SJSA1 (cell line): ENCODE results near the gene GRIK4. TPM values are rescaled to one million over a fixed set of nuclear protein-coding genes. Genes with fewer than 3 reads are reported as not detected.

Experiments
- DNase-seq, 2 experiments: peaks; one replicate each; pipeline ENCODE4 v3.0.0-alpha.2; 2015 to 2020; ENCODE audit warnings: low spot score in 2 of 2, low read depth in 1 of 2
- H3K27ac ChIP-seq: fragments of 250-450 bp; sonication (Bioruptor Pico); 2 replicates; pipeline ENCODE4 v1.5.1; 2020; ENCODE audit warnings: mild to moderate bottlenecking, moderate library complexity
- H3K27me3 ChIP-seq: fragments of 250-450 bp; sonication (Bioruptor Pico); replicated peaks from 2 replicates; pipeline ENCODE4 v1.5.1; 2020; ENCODE audit warnings: mild to moderate bottlenecking, moderate library complexity
- H3K36me3 ChIP-seq: fragments of 250-450 bp; sonication (Bioruptor Pico); 2 replicates; pipeline ENCODE4 v1.5.1; 2020; ENCODE audit warnings: mild to moderate bottlenecking
- H3K4me1 ChIP-seq: fragments of 250-450 bp; sonication (Bioruptor Pico); replicated peaks from 2 replicates; pipeline ENCODE4 v1.6.1; 2021; ENCODE audit warnings: mild to moderate bottlenecking
- H3K4me3 ChIP-seq: fragments of 250-450 bp; sonication (Bioruptor Pico); 2 replicates; pipeline ENCODE4 v1.5.1; 2020; ENCODE audit warnings: mild to moderate bottlenecking
- H3K9me3 ChIP-seq: fragments of 250-450 bp; sonication (Bioruptor Pico); replicated peaks from 2 replicates; pipeline ENCODE4 v1.5.1; 2020; ENCODE audit warnings: mild to moderate bottlenecking
- total RNA-seq: library from RNA; depleted of rRNA; stranded (reverse); fragments of >200 nt; shearing (Covaris generic); gene quantifications from 2 replicates; pipeline ENCODE4 v1.2.3, GENCODE V29; 2014

The GRIK4 gene
- total RNA-seq, 1 experiment from 2014 or later: not detected

- Histone ChIP-seq H3K27ac (no peak overlapping the region), H3K4me3 (no peak overlapping the region), H3K27me3 (no peaks in the 10 kb centered on the region), H3K9me3 (no peaks in the 10 kb centered on the region), H3K36me3 (no peaks in the 10 kb centered on the region), H3K4me1 (peaks cover 15% of the 10 kb centered on the region)
- DNase-seq: no peak
Observed at GRCh38 chr11:120706257-120706656, 194.7 kb downstream of the GRIK4 start.

- Histone ChIP-seq H3K4me3 (no peak overlapping the region), H3K27me3 (no peaks in the 10 kb centered on the region), H3K4me1 (peaks cover 15% of the 10 kb centered on the region), H3K36me3 (no peaks in the 10 kb centered on the region), H3K9me3 (no peaks in the 10 kb centered on the region), H3K27ac (no peak overlapping the region)
- no peak for DNase-seq
Observed at GRCh38 chr11:120707098-120707497, 195.6 kb downstream of the GRIK4 start.

DNA sequence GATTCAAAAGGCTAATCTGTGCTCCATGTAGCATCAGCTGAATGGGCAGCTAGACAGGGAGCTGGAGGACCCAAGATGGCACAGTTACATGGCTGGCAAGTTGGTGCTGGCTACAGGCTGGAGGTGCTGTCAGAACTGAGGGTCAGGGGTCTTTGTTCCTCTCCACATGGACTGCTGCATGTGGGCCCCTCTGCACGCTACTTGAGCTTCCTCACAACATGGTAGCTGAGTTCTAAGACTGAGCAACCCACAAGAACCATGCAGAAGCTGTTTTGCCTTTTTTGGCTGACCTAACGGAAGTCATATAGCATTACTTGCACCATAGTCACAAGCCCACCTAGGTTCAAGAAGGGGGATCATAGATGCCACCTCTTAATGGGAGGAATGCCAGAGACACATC lies 196.1 kb downstream of the GRIK4 start:
- Histone ChIP-seq H3K36me3 (no peaks in the 10 kb centered on the region), H3K9me3 (no peaks in the 10 kb centered on the region), H3K27me3 (no peaks in the 10 kb centered on the region), H3K27ac (no peak overlapping the region), H3K4me3 (no peak overlapping the region), H3K4me1 (peaks cover 15% of the 10 kb centered on the region)
- no peak for DNase-seq

GRCh38 chr11:120708511-120709183 lies 197.1 kb downstream of the GRIK4 start:
- H3K27ac ChIP-seq: no peak overlapping the region
- H3K9me3 ChIP-seq: no peaks in the 10 kb centered on the region
- H3K27me3 ChIP-seq: no peaks in the 10 kb centered on the region
- no peak for DNase-seq
- no peaks in the 10 kb centered on the region for H3K36me3 ChIP-seq
- H3K4me3 ChIP-seq: no peak overlapping the region
- H3K4me1 ChIP-seq: peaks cover 15% of the 10 kb centered on the region

DNA sequence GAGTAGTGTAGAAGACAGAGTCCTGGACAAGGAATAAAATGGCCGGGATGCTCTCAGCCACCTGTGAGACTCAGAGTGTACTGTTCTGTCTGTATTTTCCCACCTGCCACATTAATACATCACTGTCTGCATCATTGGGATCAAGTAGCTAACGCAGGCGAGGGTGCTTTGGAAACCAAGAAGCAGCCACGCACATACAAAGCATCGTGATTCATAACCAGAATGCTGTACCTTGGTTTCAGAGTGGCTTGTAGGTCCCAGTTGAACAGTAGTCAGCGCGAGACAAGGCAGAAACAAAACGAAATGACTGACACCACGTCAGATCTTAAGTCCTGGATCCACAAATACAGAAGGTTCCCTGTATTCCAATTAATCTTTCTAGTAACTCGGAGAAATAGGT lies 198.3 kb downstream of the GRIK4 start:
- no peaks in the 10 kb centered on the region for H3K36me3 ChIP-seq
- no peak overlapping the region for H3K27ac ChIP-seq
- no peaks in the 10 kb centered on the region for H3K9me3 ChIP-seq
- peaks cover 15% of the 10 kb centered on the region for H3K4me1 ChIP-seq
- H3K4me3 ChIP-seq: no peak overlapping the region
- no peak for DNase-seq
- no peaks in the 10 kb centered on the region for H3K27me3 ChIP-seq

DNA sequence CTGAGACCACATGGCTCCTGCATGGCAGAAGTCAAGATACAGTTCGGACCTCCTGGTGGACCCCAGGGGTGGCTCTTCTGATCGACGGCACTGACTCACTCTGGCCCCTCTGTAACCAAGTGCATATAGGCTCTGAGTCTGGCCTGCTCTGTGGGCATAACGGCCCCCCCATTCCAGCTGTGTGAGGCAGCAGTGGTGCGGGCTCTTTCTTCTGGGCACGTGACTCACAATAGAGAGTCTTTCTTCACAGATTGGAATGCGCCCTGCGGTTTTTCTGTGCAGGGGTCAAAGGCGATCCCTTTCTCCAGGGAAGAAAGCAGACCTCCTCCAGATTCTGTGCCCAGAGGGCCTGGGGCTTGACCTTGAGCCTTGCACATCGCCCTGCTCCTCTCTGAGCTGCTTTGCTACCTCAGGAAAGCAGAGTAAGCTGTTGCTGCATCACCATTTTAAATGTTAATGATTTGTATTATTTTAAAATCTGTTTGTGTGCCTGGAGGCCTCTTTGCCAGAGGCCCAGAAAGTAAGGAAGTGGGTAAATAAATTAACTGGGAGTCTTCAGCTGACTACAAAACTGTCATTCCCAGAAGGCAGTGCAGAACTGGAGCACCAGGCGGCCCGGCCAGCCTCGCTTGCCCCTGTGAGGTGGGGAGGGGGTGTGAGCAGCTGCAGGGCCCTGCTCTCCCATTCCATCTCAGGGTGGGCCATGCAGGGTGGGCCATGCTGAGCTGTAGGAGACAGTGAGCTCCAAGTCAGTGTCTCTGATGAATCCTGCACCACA lies 199.0 kb downstream of the GRIK4 start:
- Histone ChIP-seq H3K4me1 (peaks cover 15% of the 10 kb centered on the region), H3K9me3 (no peaks in the 10 kb centered on the region), H3K36me3 (no peaks in the 10 kb centered on the region), H3K4me3 (no peak overlapping the region), H3K27me3 (no peaks in the 10 kb centered on the region), H3K27ac (peak overlapping the region; percentile 26; the same call in 1 of the 2 replicates)
- peak; percentile 73 for DNase-seq

DNA sequence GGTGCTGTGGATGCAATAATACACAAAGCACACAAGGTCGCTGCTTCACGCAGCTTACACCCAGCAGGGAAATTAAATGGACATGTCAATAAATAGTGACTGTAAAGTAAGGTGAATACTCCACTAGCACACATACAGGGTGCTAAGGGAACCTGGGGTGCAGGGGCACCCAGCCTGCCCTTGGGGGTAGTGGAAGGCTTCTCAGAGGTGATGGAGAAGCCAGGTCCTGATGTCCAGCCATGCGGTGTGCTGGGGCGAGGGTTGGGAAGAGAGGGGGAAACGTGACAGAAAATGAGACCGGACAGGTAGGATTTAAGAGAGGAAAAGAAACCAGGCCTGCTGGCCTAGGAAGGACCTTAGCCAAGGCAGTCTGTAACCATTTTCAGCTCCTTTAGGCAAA lies 200.5 kb downstream of the GRIK4 start:
- no peak for DNase-seq
- H3K4me1 ChIP-seq: peaks cover 15% of the 10 kb centered on the region

GRCh38 chr11:120712881-120713280 lies 201.3 kb downstream of the GRIK4 start:
- H3K4me3 ChIP-seq: no peak overlapping the region

More for the DNA sequence above, 200.5 kb downstream of the GRIK4 start:
- H3K4me3 ChIP-seq: no peak overlapping the region
- no peaks in the 10 kb centered on the region for H3K27me3 ChIP-seq
- no peaks in the 10 kb centered on the region for H3K9me3 ChIP-seq
- no peak overlapping the region for H3K27ac ChIP-seq
- H3K36me3 ChIP-seq: no peaks in the 10 kb centered on the region

DNA sequence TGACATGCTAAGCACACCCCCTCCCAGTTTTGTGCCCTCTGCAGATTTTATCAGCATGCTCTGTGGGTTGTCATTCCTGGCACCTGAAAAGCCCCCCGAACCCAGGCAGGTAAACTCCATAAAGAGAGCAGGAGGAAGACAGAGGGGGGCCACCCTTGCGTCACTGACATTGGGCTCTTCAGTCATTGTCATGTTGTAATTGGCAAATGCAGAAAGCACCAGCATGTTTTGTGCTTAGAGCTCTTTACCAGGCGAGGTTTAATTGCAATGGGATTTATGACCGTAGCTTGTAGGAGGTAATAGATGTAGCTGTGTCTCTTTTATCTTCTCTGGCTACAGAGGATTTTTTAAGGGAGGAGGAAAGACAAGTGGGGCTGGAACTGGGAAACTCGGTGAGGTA lies 201.7 kb downstream of the GRIK4 start:
- Histone ChIP-seq H3K36me3 (no peaks in the 10 kb centered on the region), H3K9me3 (no peaks in the 10 kb centered on the region), H3K27me3 (no peaks in the 10 kb centered on the region), H3K27ac (no peak overlapping the region), H3K4me3 (no peak overlapping the region), H3K4me1 (peaks cover 15% of the 10 kb centered on the region)
- no peak for DNase-seq

More at GRCh38 chr11:120712881-120713280, 201.3 kb downstream of the GRIK4 start:
- Histone ChIP-seq H3K9me3 (no peaks in the 10 kb centered on the region), H3K4me1 (peaks cover 15% of the 10 kb centered on the region), H3K36me3 (no peaks in the 10 kb centered on the region), H3K27me3 (no peaks in the 10 kb centered on the region), H3K27ac (no peak overlapping the region)
- no peak for DNase-seq

- H3K9me3 ChIP-seq: no peaks in the 10 kb centered on the region
- no peak overlapping the region for H3K4me3 ChIP-seq
- peaks cover 15% of the 10 kb centered on the region for H3K4me1 ChIP-seq
- no peaks in the 10 kb centered on the region for H3K36me3 ChIP-seq
- DNase-seq: no peak
- no peak overlapping the region for H3K27ac ChIP-seq
- no peaks in the 10 kb centered on the region for H3K27me3 ChIP-seq
Observed at GRCh38 chr11:120714438-120714837, 202.9 kb downstream of the GRIK4 start.

DNA sequence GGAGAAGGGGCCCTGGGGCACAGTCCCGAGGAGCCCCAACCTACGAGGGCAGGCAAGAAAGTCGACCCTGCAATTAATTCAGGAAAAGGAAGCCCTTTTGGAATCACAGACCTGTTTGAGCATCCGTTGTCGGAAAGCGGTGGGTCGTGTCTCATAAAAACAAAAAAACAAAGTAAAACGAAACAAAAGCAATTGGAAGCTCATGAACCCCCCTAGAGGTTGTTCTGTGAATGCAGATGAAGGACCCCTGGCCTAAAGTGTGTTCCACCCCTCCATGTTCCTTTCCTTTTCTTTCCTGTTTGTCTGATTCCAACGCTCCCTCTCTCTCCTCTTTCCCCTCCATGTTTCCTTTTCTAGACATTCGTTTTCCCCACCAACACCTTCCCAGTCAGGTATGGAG lies 203.7 kb downstream of the GRIK4 start:
- Histone ChIP-seq H3K27me3 (no peaks in the 10 kb centered on the region), H3K27ac (no peak overlapping the region), H3K4me3 (peak overlapping the region; percentile 25), H3K36me3 (no peaks in the 10 kb centered on the region), H3K9me3 (no peaks in the 10 kb centered on the region), H3K4me1 (peaks cover 10% of the 10 kb centered on the region)
- peak in 1 of 2 experiments; percentile 6 for DNase-seq

- no peaks in the 10 kb centered on the region for H3K36me3 ChIP-seq
- no peak for DNase-seq
Observed at GRCh38 chr11:120717042-120717441, 205.5 kb downstream of the GRIK4 start.

GRCh38 chr11:120717623-120718022 lies 206.1 kb downstream of the GRIK4 start:
- no peak for DNase-seq
- H3K4me1 ChIP-seq: no peaks in the 10 kb centered on the region
- no peaks in the 10 kb centered on the region for H3K36me3 ChIP-seq
- H3K27ac ChIP-seq: no peak overlapping the region
- H3K9me3 ChIP-seq: no peaks in the 10 kb centered on the region
- no peak overlapping the region for H3K4me3 ChIP-seq
- H3K27me3 ChIP-seq: no peaks in the 10 kb centered on the region

More at GRCh38 chr11:120717042-120717441, 205.5 kb downstream of the GRIK4 start:
- H3K27me3 ChIP-seq: no peaks in the 10 kb centered on the region
- H3K4me3 ChIP-seq: no peak overlapping the region
- H3K27ac ChIP-seq: no peak overlapping the region
- H3K4me1 ChIP-seq: no peaks in the 10 kb centered on the region
- no peaks in the 10 kb centered on the region for H3K9me3 ChIP-seq

DNA sequence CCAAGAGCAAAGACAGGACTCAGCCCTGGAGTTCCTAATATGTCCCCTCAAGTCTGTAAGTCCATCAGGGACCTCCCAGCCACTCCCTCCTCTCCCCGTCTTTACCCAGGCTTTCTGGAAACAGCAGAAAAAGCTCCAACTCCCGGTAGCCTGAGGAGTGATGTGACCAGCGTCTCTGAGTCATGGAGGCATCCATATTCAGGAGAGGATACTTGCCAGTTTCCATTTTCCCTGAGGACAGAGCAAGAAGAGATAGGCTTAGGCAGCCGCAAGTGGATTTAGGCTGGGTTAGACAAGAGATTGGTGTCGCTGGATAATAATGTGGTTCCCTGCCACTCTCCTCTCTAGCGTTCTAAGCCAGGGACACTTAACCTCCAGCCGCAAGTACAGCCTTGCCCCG lies 206.6 kb downstream of the GRIK4 start:
- Histone ChIP-seq H3K4me3 (no peak overlapping the region), H3K27ac (no peak overlapping the region), H3K9me3 (no peaks in the 10 kb centered on the region), H3K4me1 (no peaks in the 10 kb centered on the region), H3K36me3 (no peaks in the 10 kb centered on the region), H3K27me3 (no peaks in the 10 kb centered on the region)
- no peak for DNase-seq
